Activated naive CD4-positive, alpha-beta T cell treated with anti-CD3 and anti-CD28 coated beads for 36 hours (primary cell): ENCODE data around the gene HOXC5. TPM values are rescaled to one million over a fixed set of nuclear protein-coding genes. Genes with fewer than 3 reads are reported as not detected.
A peak's percentile ranks its signal among the peaks of the same experiment; 100 is the strongest.

ENCODE experiments used
- CTCF ChIA-PET: fragments of 350-600 bp; sonication (Branson Sonifier 250); formaldehyde crosslinking; loops from one replicate; lab custom pipeline; 2021; ENCODE audit warnings: antibody characterized with exemption; lab: Charles Lee
- DNase-seq: peaks from one replicate; pipeline ENCODE4 v3.0.0-alpha.2; 2020
- H3K27ac Mint-ChIP-seq: one replicate; pipeline ENCODE4 v1.8.0; 2021; ENCODE audit warnings: mild to moderate bottlenecking, mixed read lengths
- H3K27me3 Mint-ChIP-seq: one replicate; pipeline ENCODE4 v1.8.0; 2021; ENCODE audit warnings: low read depth, mixed read lengths
- H3K36me3 Mint-ChIP-seq: one replicate; pipeline ENCODE4 v1.8.0; 2021; ENCODE audit warnings: low read depth, mixed read lengths
- H3K4me1 Mint-ChIP-seq: one replicate; pipeline ENCODE4 v1.8.0; 2021; ENCODE audit warnings: low read depth, mixed read lengths
- H3K4me3 Mint-ChIP-seq: one replicate; pipeline ENCODE4 v1.8.0; 2021; ENCODE audit warnings: mild to moderate bottlenecking, moderate library complexity, mixed read lengths
- H3K9me3 Mint-ChIP-seq: one replicate; pipeline ENCODE4 v1.8.0; 2021; ENCODE audit warnings: mixed read lengths
- intact Hi-C: fragments of 100-400 bp; cut with micrococcal nuclease; formaldehyde crosslinking; loops from one replicate; pipeline ENCODE4 v1.15.1; 2023
- total RNA-seq, 2 experiments: library from RNA; stranded (reverse); gene quantifications; one replicate each; pipeline ENCODE4 v1.2.3, GENCODE V29; 2021

HOXC5 gene
- total RNA-seq, 2 experiments from 2014 or later: not detected

DNA sequence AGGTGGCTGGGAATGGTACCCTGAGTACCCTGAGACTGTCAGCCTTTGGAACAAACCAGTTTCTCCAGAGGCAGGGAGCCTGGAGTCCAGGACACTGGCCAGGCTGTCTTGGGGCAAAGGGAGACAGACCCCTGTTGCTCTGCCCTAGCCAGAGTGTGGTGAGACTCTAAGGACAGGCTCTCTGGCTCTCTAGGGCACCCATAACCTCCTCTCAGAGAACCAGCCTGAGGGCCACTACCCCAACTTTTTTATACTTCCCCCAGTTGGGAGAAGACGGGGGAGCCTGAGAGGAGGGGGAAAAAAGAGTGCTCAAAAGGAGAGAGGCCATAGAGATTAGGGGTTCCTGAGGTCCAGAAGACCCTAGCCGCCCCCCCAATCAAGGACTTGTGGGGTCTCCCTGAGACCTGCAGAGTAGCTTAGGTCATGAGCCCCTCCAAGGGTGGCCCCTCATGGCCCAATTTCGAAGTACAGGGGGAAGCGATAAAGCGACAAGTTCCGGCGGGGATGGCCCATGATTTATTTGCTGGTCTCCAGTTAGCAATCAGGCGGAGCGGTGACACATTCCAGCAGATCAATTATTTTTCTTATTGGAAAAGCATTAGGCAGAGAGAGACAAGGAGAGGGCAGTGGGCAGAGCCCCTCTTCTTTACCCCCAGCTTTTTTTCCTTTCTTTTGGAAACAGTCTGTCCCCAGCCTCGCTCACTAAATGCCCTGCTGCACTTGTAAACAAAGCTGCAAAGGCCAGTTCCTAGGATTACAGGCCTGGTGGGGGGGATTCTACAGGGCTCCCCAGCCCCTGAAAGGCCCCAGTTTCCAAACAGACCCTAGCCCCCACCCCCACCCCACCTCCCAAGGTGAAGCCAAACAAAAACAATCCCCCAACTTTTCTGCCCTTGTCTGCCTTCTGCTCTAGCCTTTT lies 22.5 kb upstream of the HOXC5 start:
- Mint-ChIP-seq H3K27ac (no peak overlapping the region), H3K36me3 (no peaks in the 10 kb centered on the region), H3K4me1 (peaks cover 32% of the 10 kb centered on the region), H3K4me3 (no peak overlapping the region), H3K27me3 (peaks cover 87% of the 10 kb centered on the region), H3K9me3 (no peaks in the 10 kb centered on the region)
- intact Hi-C loops: no loop called here
- DNase-seq: no peak
- CTCF ChIA-PET: interaction anchor here (1.0 to 6.5 kb wide), 4 partner anchors 22 to 196 kb away, joined by 3 to 72 read pairs (median 23); partner anchors contain the start of genes HOXC5 and SMUG1

- Mint-ChIP-seq H3K4me1 (peaks cover 27% of the 10 kb centered on the region), H3K4me3 (no peak overlapping the region), H3K27me3 (peaks cover 88% of the 10 kb centered on the region), H3K9me3 (no peaks in the 10 kb centered on the region), H3K36me3 (no peaks in the 10 kb centered on the region), H3K27ac (no peak overlapping the region)
- CTCF ChIA-PET: no interaction called here
- DNase-seq: no peak
- intact Hi-C loops: no loop called here
Measured at GRCh38 chr12:54010972-54011664, 21.7 kb upstream of the HOXC5 start.

DNA sequence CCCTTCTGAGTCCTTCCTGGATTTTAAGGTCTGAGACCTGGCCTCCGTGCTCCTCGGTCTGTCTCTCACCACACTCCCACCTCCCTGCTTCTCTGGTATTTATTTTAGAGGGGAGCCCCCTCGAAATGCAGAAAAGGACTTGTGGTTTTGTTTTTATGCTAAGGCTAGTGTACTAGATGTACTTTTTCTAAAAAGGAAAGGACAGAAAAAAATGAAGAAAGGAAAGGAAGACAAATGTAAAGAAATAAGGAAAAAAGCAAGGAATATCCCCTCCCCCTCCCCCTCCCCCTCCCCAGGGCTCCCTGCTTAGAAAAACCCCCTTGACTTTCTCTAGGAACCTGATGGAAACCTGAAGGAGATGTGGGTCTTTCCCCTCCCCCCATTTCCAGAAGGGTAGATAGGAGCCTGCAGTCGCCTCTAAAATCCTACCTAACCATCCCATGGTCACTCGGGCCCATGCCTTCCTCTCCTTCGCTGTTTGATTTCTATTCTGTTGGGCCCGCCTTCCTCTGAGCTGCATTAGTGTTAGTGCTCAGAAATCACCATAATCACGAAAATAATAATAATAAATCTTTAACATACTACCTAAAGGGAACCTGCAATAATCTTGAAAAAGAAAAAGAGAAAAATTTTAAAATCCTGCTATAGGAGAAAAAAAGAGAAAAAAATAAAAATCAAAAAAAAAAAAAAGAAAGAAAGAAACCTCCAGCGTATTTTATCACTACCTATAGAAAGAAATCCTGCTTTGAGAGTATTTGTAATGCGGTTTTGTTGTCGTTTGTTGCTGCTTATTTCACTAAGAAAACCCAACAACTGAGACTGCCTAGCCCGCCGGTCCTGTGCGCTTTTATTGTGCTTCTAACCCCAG lies 21.0 kb upstream of the HOXC5 start:
- no peak overlapping the region for H3K27ac Mint-ChIP-seq
- no peak overlapping the region for H3K4me3 Mint-ChIP-seq
- H3K4me1 Mint-ChIP-seq: peaks cover 21% of the 10 kb centered on the region
- H3K36me3 Mint-ChIP-seq: no peaks in the 10 kb centered on the region
- intact Hi-C loops: no loop called here
- peaks cover 83% of the 10 kb centered on the region for H3K27me3 Mint-ChIP-seq
- no peak for DNase-seq
- CTCF ChIA-PET: interaction anchor here (1.4 kb wide), 1 partner anchor 21 kb away, joined by 4 read pairs; the partner anchor contains the start of gene HOXC5
- no peaks in the 10 kb centered on the region for H3K9me3 Mint-ChIP-seq

- no peaks in the 10 kb centered on the region for H3K36me3 Mint-ChIP-seq
- peaks cover 25% of the 10 kb centered on the region for H3K4me1 Mint-ChIP-seq
- no peak overlapping the region for H3K4me3 Mint-ChIP-seq
- intact Hi-C loops: no loop called here
- H3K27ac Mint-ChIP-seq: no peak overlapping the region
- H3K27me3 Mint-ChIP-seq: peaks cover 83% of the 10 kb centered on the region
- CTCF ChIA-PET: interaction anchor here (1.4 kb wide), 1 partner anchor 20 kb away, joined by 4 read pairs; the partner anchor contains the start of gene HOXC5
- DNase-seq: no peak
- H3K9me3 Mint-ChIP-seq: no peaks in the 10 kb centered on the region
Measured at GRCh38 chr12:54012631-54013409, 20.0 kb upstream of the HOXC5 start.

GRCh38 chr12:54014377-54015017 lies 18.4 kb upstream of the HOXC5 start:
- Mint-ChIP-seq H3K4me3 (no peak overlapping the region), H3K4me1 (peaks cover 28% of the 10 kb centered on the region), H3K27ac (no peak overlapping the region), H3K36me3 (no peaks in the 10 kb centered on the region), H3K9me3 (no peaks in the 10 kb centered on the region), H3K27me3 (peaks cover 75% of the 10 kb centered on the region)
- intact Hi-C loops: loop anchor here (5.0 kb wide), 1 partner anchor 353 kb away; no protein-coding TSS in a partner anchor
- CTCF ChIA-PET: no interaction called here
- no peak for DNase-seq

DNA sequence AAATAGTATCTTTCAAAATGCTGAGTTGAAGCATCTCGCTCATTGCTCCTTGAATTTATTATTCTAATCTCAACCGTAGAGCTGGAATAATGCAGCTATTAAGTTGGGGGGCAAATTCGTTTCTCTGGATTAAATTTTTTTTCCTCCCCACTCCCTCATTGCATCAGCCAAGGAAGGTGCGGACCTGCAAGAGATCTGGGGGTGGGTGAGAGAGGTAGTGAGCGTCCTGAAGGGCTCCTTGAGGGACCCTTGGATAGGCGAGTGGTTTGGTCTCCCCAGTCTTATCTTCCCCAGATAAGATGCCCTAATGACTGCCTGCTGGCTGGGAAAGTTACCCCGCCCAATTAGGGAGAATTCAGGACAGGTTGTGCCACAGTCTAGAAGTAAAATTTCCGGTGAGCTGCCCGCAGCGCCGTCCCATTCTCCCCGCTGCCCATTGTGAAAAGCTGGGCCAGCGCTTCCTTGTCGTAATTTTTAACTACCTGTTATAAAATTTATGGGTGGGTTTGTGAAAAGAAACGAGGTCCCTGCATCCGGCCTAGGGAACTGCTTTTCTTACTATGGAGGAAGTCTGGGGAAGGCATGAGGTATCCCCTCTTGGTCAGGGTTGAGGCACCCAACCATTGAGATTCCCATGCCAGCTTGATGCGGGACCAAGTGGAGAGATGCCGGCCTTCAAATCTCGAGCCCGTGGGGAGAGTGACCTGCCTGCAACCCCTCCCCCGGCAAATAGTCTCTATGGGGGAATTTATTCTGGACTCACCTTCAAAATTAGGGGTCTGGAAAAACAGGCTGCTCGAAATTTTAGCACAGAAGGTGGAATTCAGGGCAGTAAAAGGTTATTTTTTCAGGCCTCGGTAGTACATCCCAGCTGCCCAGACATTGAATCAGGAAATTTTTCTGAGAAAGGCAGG lies 17.6 kb upstream of the HOXC5 start:
- intact Hi-C loops: loop anchor here (5.0 kb wide), 1 partner anchor 352 kb away; no protein-coding TSS in a partner anchor

DNA sequence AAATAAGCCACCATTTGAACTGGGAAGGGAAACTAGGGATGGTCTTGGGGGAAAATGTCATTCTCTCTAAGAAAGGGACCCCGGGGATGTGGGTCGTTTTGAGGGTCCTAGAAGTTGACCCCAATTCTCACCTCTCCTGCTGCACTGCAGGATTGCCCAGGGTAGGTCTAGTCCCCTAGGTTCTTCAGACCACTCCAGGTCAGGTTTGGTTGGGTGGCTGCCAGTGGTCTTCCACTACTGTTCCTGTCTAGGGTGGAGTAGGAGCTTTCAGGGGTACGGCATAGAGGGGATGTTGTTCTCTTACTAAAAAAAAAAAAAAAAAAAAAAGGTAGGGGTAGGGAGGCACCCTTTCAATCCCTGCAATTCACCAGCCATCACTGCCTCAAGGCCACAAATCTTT lies 16.8 kb upstream of the HOXC5 start:
- peaks cover 27% of the 10 kb centered on the region for H3K4me1 Mint-ChIP-seq
- CTCF ChIA-PET: interaction anchor here (0.6 to 2.4 kb wide), 6 partner anchors 11 to 199 kb away, joined by 3 to 12 read pairs (median 5); partner anchors contain the start of gene HOXC5
- no peak overlapping the region for H3K4me3 Mint-ChIP-seq
- peaks cover 76% of the 10 kb centered on the region for H3K27me3 Mint-ChIP-seq
- H3K9me3 Mint-ChIP-seq: no peaks in the 10 kb centered on the region
- no peaks in the 10 kb centered on the region for H3K36me3 Mint-ChIP-seq
- intact Hi-C loops: loop anchor here (5.0 kb wide), 1 partner anchor 351 kb away; no protein-coding TSS in a partner anchor
- H3K27ac Mint-ChIP-seq: no peak overlapping the region
- DNase-seq: no peak

More for the DNA sequence above, 17.6 kb upstream of the HOXC5 start:
- no peak for DNase-seq
- Mint-ChIP-seq H3K27me3 (peaks cover 75% of the 10 kb centered on the region), H3K27ac (no peak overlapping the region), H3K36me3 (no peaks in the 10 kb centered on the region), H3K4me3 (no peak overlapping the region), H3K4me1 (peaks cover 28% of the 10 kb centered on the region), H3K9me3 (no peaks in the 10 kb centered on the region)
- CTCF ChIA-PET: interaction anchor here (0.8 to 1.5 kb wide), 2 partner anchors 17 to 186 kb away, joined by 3 to 9 read pairs; partner anchors contain the start of gene HOXC5

GRCh38 chr12:54016478-54016964 lies 16.3 kb upstream of the HOXC5 start:
- peaks cover 75% of the 10 kb centered on the region for H3K27me3 Mint-ChIP-seq
- no peak overlapping the region for H3K4me3 Mint-ChIP-seq
- H3K4me1 Mint-ChIP-seq: peaks cover 24% of the 10 kb centered on the region

DNA sequence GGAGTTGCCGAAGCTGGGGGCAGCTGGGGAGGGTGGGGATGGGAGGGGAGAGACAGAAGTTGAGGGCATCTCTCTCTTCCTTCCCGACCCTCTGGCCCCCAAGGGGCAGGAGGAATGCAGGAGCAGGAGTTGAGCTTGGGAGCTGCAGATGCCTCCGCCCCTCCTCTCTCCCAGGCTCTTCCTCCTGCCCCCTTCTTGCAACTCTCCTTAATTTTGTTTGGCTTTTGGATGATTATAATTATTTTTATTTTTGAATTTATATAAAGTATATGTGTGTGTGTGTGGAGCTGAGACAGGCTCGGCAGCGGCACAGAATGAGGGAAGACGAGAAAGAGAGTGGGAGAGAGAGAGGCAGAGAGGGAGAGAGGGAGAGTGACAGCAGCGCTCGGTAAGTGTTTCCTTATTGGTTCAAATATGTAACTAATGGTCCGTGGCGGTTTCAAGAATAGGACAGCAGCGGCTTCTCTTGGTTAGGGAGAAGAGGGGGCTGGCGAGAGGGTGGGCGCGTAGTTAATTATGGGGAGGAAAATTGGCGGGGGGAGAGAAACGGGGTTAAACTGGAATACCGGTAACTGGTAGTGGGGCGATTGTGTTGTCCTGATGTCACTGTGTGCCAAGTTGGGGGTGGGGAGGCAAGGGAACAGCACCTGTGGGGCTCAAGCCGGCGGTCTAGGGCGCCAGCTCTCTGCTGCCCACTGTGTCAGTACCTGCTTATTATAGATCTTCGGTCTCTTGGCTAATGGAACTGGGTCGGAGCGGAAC lies 15.6 kb upstream of the HOXC5 start:
- Mint-ChIP-seq H3K27ac (no peak overlapping the region), H3K9me3 (no peaks in the 10 kb centered on the region), H3K4me3 (peak overlapping the region; percentile 76), H3K36me3 (no peaks in the 10 kb centered on the region), H3K4me1 (peaks cover 26% of the 10 kb centered on the region), H3K27me3 (peaks cover 77% of the 10 kb centered on the region)
- DNase-seq: peak; percentile 19
- CTCF ChIA-PET: interaction anchor here (0.6 to 2.4 kb wide), 13 partner anchors 8 to 198 kb away, joined by 3 to 12 read pairs (median 4); partner anchors contain the start of genes HOXC10, HOXC5 and HOXC8
- intact Hi-C loops: loop anchor here (1.0 to 5.0 kb wide), 2 partner anchors 8 to 350 kb away; no protein-coding TSS in a partner anchor

More at GRCh38 chr12:54016478-54016964, 16.3 kb upstream of the HOXC5 start:
- no peaks in the 10 kb centered on the region for H3K9me3 Mint-ChIP-seq
- H3K36me3 Mint-ChIP-seq: no peaks in the 10 kb centered on the region
- CTCF ChIA-PET: interaction anchor here (0.6 to 2.4 kb wide), 6 partner anchors 11 to 199 kb away, joined by 3 to 12 read pairs (median 5); partner anchors contain the start of gene HOXC5
- intact Hi-C loops: loop anchor here (5.0 kb wide), 1 partner anchor 351 kb away; no protein-coding TSS in a partner anchor
- no peak overlapping the region for H3K27ac Mint-ChIP-seq
- no peak for DNase-seq
